GM20000 (cell line): Measurements from ENCODE around the gene IGSF9.

Experiments
- DNase-seq: peaks from one replicate; pipeline ENCODE4 v3.0.0; 2012; ENCODE audit warnings: low spot score
- CTCF ChIP-seq: IDR thresholded peaks from 2 replicates; pipeline ENCODE4 v1.5.1; 2012; ENCODE audit warnings: mild to moderate bottlenecking, control low read depth; ENCODE audit errors: extremely low read depth, missing control alignments

IGSF9 gene

GRCh38 chr1:159921700-159922504 lies 23.5 kb downstream of the IGSF9 start:
- DNase-seq = no peak
- TF ChIP-seq CTCF = no peak

- no peak for TF ChIP-seq CTCF
- peak; percentile 60 for DNase-seq
Observed at GRCh38 chr1:159921251-159921650, 24.2 kb downstream of the IGSF9 start.

- TF ChIP-seq CTCF = no peak
- DNase-seq = no peak
Observed at GRCh38 chr1:159920651-159921050, 24.8 kb downstream of the IGSF9 start.

GRCh38 chr1:159920202-159920601 lies 25.2 kb downstream of the IGSF9 start:
- no peak for TF ChIP-seq CTCF
- no peak for DNase-seq

- no peak for TF ChIP-seq CTCF
- no peak for DNase-seq
Observed at GRCh38 chr1:159919236-159919865, 26.1 kb downstream of the IGSF9 start.

GRCh38 chr1:159918352-159919200 lies 26.8 kb downstream of the IGSF9 start:
- no peak for DNase-seq
- TF ChIP-seq CTCF = no peak
